ENCODE data around the gene VWA8. TPM values are rescaled to one million over a fixed set of nuclear protein-coding genes. Genes with fewer than 3 reads are reported as not detected.
A peak's percentile ranks its signal among the peaks of the same experiment; 100 is the strongest.

The VWA8 gene
- total and polyA plus RNA-seq, 2 of the 8 experiments (the other 6 are each of a cell fraction or from before 2014, with no cell fraction given) = 5.9 to 19.6 TPM

- H3K36me3 ChIP-seq (ENCODE audit: control insufficient read depth in 2 of 4, insufficient read depth in 4 of 4, low read length in 3 of 4) = no peaks in the 10 kb centered on the region
- H2AFZ ChIP-seq (ENCODE audit: low read length) = no peak overlapping the region
- no peak overlapping the region for H2BK120ac ChIP-seq (replicated peaks; ENCODE audit: low read depth, low read length)
- no peak overlapping the region for H3K27ac ChIP-seq (ENCODE audit: low read depth, low read length)
- no peak overlapping the region for H3K9ac ChIP-seq (replicated peaks in 1 of 4; ENCODE audit: extremely low read depth in 1 of 4, low read depth in 3 of 4, low read length in 3 of 4)
- H3K79me2 ChIP-seq (ENCODE audit: control insufficient read depth in 1 of 2, insufficient read depth in 2 of 2, low read length in 2 of 2) = no peaks in the 10 kb centered on the region
- no peak overlapping the region for H3K14ac ChIP-seq (ENCODE audit: insufficient read length)
- no peak overlapping the region for H3K4ac ChIP-seq (replicated peaks; ENCODE audit: insufficient read length, low read depth, low read length)
- ChIA-PET CTCF (ENCODE audit: partially characterized antibody) (interaction anchor here (2.3 kb wide), 1 partner anchor 10 kb away, joined by 8 read pairs; no protein-coding TSS in a partner anchor), POLR2A (ENCODE audit: partially characterized antibody) (no interaction called here)
- H4K5ac ChIP-seq (ENCODE audit: insufficient read length, low read depth, low read length) = no peak overlapping the region
- 95% methylated on average over 8 of the region's 8 CpGs; no CpG with 5 or more reads in 1 of the 2 experiments for WGBS, 2 experiments (ENCODE audit: extremely low coverage in 1 of 2, insufficient coverage in 1 of 2, insufficient read length in 1 of 2, insufficient replicate concordance in 2 of 2, low coverage in 1 of 2, low lambda C conversion rate in 2 of 2, missing lambda C conversion rate in 1 of 2)
- no peak overlapping the region for H3K4me2 ChIP-seq (ENCODE audit: insufficient read depth in 1 of 2, low read depth in 2 of 2, low read length in 2 of 2)
- H4K8ac ChIP-seq (ENCODE audit: extremely low read depth, insufficient read depth, low read length) = no peak overlapping the region
- H3K56ac ChIP-seq (replicated peaks; ENCODE audit: insufficient read length, low read depth, low read length) = no peak overlapping the region
- DNase-seq (ENCODE audit: low read depth in 1 of 2, low spot score in 2 of 2) (peak in 1 of 2 experiments; percentile 35), FAIRE-seq (no peak)
- no peak overlapping the region for H2BK5ac ChIP-seq (ENCODE audit: low read depth, low read length)
- no peak overlapping the region for H3K23ac ChIP-seq (ENCODE audit: insufficient read length)
- peaks cover 0 to 2% (median 2%) of the 10 kb centered on the region in 4 experiments; a peak in 3 of 7 replicates for H3K4me1 ChIP-seq (replicated peaks in 1 of 4; ENCODE audit: control insufficient read depth in 3 of 4, insufficient read depth in 4 of 4, low read length in 3 of 4)
- no peaks in the 10 kb centered on the region for H3K9me3 ChIP-seq (ENCODE audit: insufficient read depth in 2 of 2, low read depth in 1 of 2, low read length in 1 of 2)
- no peaks in the 10 kb centered on the region for H3K27me3 ChIP-seq (replicated peaks in 1 of 4; ENCODE audit: control insufficient read depth in 3 of 4, extremely low read depth in 1 of 4, insufficient read depth in 3 of 4, low read length in 3 of 4)
- no peak overlapping the region for H2AK5ac ChIP-seq (ENCODE audit: low read depth, low read length)
- H3K23me2 ChIP-seq (ENCODE audit: low read depth, low read length) = no peaks in the 10 kb centered on the region
- H4K20me1 ChIP-seq (replicated peaks in 1 of 2; ENCODE audit: control insufficient read depth in 1 of 2, insufficient read depth in 2 of 2, low read length in 2 of 2) = no peaks in the 10 kb centered on the region
- no peak overlapping the region for H3K18ac ChIP-seq (ENCODE audit: extremely low read depth, low read length)
- H2BK15ac ChIP-seq (ENCODE audit: low read length) = no peak overlapping the region
- no peak overlapping the region for H4K91ac ChIP-seq (replicated peaks; ENCODE audit: insufficient read length, low read length)
- H2BK12ac ChIP-seq (ENCODE audit: low read depth, low read length) = no peak overlapping the region
- H3K79me1 ChIP-seq (ENCODE audit: low read depth, low read length) = peaks cover 2% of the 10 kb centered on the region; the same call in 1 of the 2 replicates
- H3K4me3 ChIP-seq (ENCODE audit: extremely low read depth in 1 of 4, insufficient read depth in 2 of 4, low read depth in 3 of 4, low read length in 4 of 4) = no peak overlapping the region
- H2BK20ac ChIP-seq (ENCODE audit: low read length) = no peak overlapping the region
- TF ChIP-seq CTBP2 (IDR thresholded peaks at IDR 0.05; ENCODE audit: borderline replicate concordance, insufficient read depth, insufficient read length, low read length) (no peak), KDM5A (IDR thresholded peaks at IDR 0.05; ENCODE audit: low read length) (no peak), CTCF (IDR thresholded peaks at IDR 0.05; ENCODE audit: control extremely low read depth in 1 of 3, insufficient read depth in 1 of 3, low read depth in 1 of 3, low read length in 3 of 3) (no peak), JUND (IDR thresholded peaks at IDR 0.05; ENCODE audit: low read length) (no peak), ATF2 (IDR thresholded peaks at IDR 0.05; ENCODE audit: low read length) (no peak), GABPA (IDR thresholded peaks at IDR 0.05; ENCODE audit: borderline replicate concordance, insufficient read depth, low read length) (no peak), GTF2F1 (IDR thresholded peaks at IDR 0.05; ENCODE audit: borderline replicate concordance, low read depth, low read length) (no peak), EZH2 (IDR thresholded peaks at IDR 0.05; ENCODE audit: low read depth, low read length, severe bottlenecking) (no peak), SIN3A (conservative IDR thresholded peaks at IDR 0.05 in 1 of 2, IDR thresholded peaks at IDR 0.05 in 1 of 2; ENCODE audit: low read depth in 1 of 2, low read length in 2 of 2) (no peak)
Measured at GRCh38 chr13:41550276-41550675, 410.6 kb downstream of the VWA8 start.
